ENCODE measurements around the gene TSPY1. TPM values are rescaled to one million over a fixed set of nuclear protein-coding genes. Genes with fewer than 3 reads are reported as not detected.
"Not testable (repeated sequence)": the region's sequence is repeated elsewhere in the genome, so short reads cannot be mapped to it uniquely, and the experiment has no call there.

TSPY1 gene, protein sequence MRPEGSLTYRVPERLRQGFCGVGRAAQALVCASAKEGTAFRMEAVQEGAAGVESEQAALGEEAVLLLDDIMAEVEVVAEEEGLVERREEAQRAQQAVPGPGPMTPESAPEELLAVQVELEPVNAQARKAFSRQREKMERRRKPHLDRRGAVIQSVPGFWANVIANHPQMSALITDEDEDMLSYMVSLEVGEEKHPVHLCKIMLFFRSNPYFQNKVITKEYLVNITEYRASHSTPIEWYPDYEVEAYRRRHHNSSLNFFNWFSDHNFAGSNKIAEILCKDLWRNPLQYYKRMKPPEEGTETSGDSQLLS
- not detected for polyA plus RNA-seq (2013, experiment 1 of 2)
- not detected for polyA plus RNA-seq (2013, experiment 2 of 2)

DNA sequence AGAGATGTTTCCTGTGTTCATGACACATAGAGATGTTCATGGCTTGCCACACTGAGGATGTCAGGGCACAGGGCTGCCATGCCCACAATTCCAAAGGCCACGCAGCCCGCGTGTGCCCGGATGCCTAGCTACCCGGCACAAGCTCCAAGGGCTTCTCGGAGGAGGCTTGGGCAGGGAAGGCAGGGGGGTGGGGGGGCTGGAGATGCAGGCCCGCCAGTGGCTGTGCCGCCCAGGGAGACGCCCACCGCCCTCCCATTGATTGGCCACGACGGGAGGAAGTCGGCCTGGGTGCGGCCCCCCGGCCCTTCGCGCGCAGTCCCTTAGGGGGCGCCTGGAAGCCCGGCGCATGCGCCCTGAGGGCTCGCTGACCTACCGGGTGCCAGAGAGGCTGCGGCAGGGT, at the start of gene TSPY1:
TSPY1 (plus strand) TSS at position 301 of the 400 bp plus-strand sequence; CDS start at position 347, 46 bp downstream.
- not testable (repeated sequence) for H3K4me3 ChIP-seq (ENCODE audit: insufficient read depth in 1 of 2, low read depth in 1 of 2, low read length in 2 of 2); H3K9ac ChIP-seq (ENCODE audit: low read length); H4K8ac ChIP-seq (ENCODE audit: low read length); H3K4me1 ChIP-seq (ENCODE audit: control insufficient read depth, insufficient read depth, low read depth, low read length); DNase-seq; H2BK5ac ChIP-seq (ENCODE audit: low read depth, low read length, poor library complexity, severe bottlenecking); H3K9me3 ChIP-seq (ENCODE audit: control insufficient read depth, low read length); H2BK12ac ChIP-seq (ENCODE audit: low read length in 2 of 2); H3K4me2 ChIP-seq (ENCODE audit: low read length, poor library complexity, severe bottlenecking); H3K27ac ChIP-seq (ENCODE audit: low read length, poor library complexity, severe bottlenecking); H2BK15ac ChIP-seq (ENCODE audit: low read depth, poor library complexity, severe bottlenecking); H2AFZ ChIP-seq (ENCODE audit: low read depth, low read length); H3K14ac ChIP-seq (ENCODE audit: low read length in 2 of 2); H3K23ac ChIP-seq (ENCODE audit: low read length in 2 of 2); H4K91ac ChIP-seq (ENCODE audit: low read length); H3K79me1 ChIP-seq (replicated peaks; ENCODE audit: low read length, poor library complexity, severe bottlenecking); H2BK120ac ChIP-seq (ENCODE audit: low read depth, low read length); H3K18ac ChIP-seq (ENCODE audit: low read depth in 1 of 2, low read length in 2 of 2); H3K27me3 ChIP-seq (ENCODE audit: control insufficient read depth in 1 of 2, insufficient read depth in 1 of 2, low read length in 2 of 2); H2AK5ac ChIP-seq (ENCODE audit: low read length, severe bottlenecking); H3K36me3 ChIP-seq (ENCODE audit: control insufficient read depth in 1 of 2, insufficient read depth in 2 of 2, low read depth in 1 of 2, low read length in 2 of 2); H3K4ac ChIP-seq (ENCODE audit: low read depth in 1 of 2, low read length in 2 of 2)
- WGBS = no CpG with 5 or more reads among the region's 25 CpGs

DNA sequence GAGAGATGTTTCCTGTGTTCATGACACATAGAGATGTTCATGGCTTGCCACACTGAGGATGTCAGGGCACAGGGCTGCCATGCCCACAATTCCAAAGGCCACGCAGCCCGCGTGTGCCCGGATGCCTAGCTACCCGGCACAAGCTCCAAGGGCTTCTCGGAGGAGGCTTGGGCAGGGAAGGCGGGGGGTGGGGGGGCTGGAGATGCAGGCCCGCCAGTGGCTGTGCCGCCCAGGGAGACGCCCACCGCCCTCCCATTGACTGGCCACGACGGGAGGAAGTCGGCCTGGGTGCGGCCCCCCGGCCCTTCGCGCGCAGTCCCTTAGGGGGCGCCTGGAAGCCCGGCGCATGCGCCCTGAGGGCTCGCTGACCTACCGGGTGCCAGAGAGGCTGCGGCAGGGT, 20.2 kb downstream of the TSPY1 start, which contains the start of gene TSPY9:
TSPY9 (plus strand) TSS at position 301 of the 400 bp plus-strand sequence; CDS start at position 347, 46 bp downstream.
- H2BK15ac ChIP-seq (ENCODE audit: low read depth, poor library complexity, severe bottlenecking); H3K27ac ChIP-seq (ENCODE audit: low read length, poor library complexity, severe bottlenecking); H3K79me1 ChIP-seq (replicated peaks; ENCODE audit: low read length, poor library complexity, severe bottlenecking); DNase-seq; H2AK5ac ChIP-seq (ENCODE audit: low read length, severe bottlenecking); H2AFZ ChIP-seq (ENCODE audit: low read depth, low read length); H2BK5ac ChIP-seq (ENCODE audit: low read depth, low read length, poor library complexity, severe bottlenecking); H3K4me3 ChIP-seq (ENCODE audit: insufficient read depth in 1 of 2, low read depth in 1 of 2, low read length in 2 of 2); H4K91ac ChIP-seq (ENCODE audit: low read length); H2BK12ac ChIP-seq (ENCODE audit: low read length in 2 of 2); H3K36me3 ChIP-seq (ENCODE audit: control insufficient read depth in 1 of 2, insufficient read depth in 2 of 2, low read depth in 1 of 2, low read length in 2 of 2); H4K8ac ChIP-seq (ENCODE audit: low read length); H3K9ac ChIP-seq (ENCODE audit: low read length); H3K27me3 ChIP-seq (ENCODE audit: control insufficient read depth in 1 of 2, insufficient read depth in 1 of 2, low read length in 2 of 2); H3K14ac ChIP-seq (ENCODE audit: low read length in 2 of 2); H3K23ac ChIP-seq (ENCODE audit: low read length in 2 of 2); H3K4me1 ChIP-seq (ENCODE audit: control insufficient read depth, insufficient read depth, low read depth, low read length); H3K9me3 ChIP-seq (ENCODE audit: control insufficient read depth, low read length); H2BK120ac ChIP-seq (ENCODE audit: low read depth, low read length); H3K4ac ChIP-seq (ENCODE audit: low read depth in 1 of 2, low read length in 2 of 2); H3K18ac ChIP-seq (ENCODE audit: low read depth in 1 of 2, low read length in 2 of 2); H3K4me2 ChIP-seq (ENCODE audit: low read length, poor library complexity, severe bottlenecking): not testable (repeated sequence)
- no CpG with 5 or more reads among the region's 26 CpGs for WGBS

DNA sequence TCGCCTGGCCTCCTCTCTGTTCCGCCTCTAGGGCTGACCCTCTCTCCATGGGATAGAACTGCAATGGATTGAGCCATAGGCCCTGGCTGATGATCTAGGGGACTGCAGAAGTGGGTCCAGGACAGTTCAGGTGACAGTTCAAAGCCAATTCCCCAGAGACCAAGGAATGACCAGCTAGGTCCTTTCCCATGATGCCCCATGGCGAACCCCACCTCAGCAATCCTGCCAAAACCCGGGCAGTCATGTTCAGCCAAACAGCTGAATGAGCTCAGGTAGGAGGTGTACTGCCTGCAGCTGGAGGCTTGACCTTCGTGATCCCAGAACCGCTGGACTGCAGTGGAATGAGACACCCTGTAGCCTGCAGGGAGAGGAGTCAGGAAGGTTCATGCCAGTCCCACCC, 37.6 kb downstream of the TSPY1 start:
- H4K8ac ChIP-seq (ENCODE audit: low read length); H3K18ac ChIP-seq (ENCODE audit: low read depth in 1 of 2, low read length in 2 of 2); DNase-seq; H3K14ac ChIP-seq (ENCODE audit: low read length in 2 of 2); H3K9me3 ChIP-seq (ENCODE audit: control insufficient read depth, low read length); H2BK5ac ChIP-seq (ENCODE audit: low read depth, low read length, poor library complexity, severe bottlenecking); H2AFZ ChIP-seq (ENCODE audit: low read depth, low read length); H3K9ac ChIP-seq (ENCODE audit: low read length); H3K27ac ChIP-seq (ENCODE audit: low read length, poor library complexity, severe bottlenecking); H2BK12ac ChIP-seq (ENCODE audit: low read length in 2 of 2); H3K79me1 ChIP-seq (replicated peaks; ENCODE audit: low read length, poor library complexity, severe bottlenecking); H2AK5ac ChIP-seq (ENCODE audit: low read length, severe bottlenecking); H3K4me1 ChIP-seq (ENCODE audit: control insufficient read depth, insufficient read depth, low read depth, low read length); H3K4me3 ChIP-seq (ENCODE audit: insufficient read depth in 1 of 2, low read depth in 1 of 2, low read length in 2 of 2); H3K23ac ChIP-seq (ENCODE audit: low read length in 2 of 2); H2BK120ac ChIP-seq (ENCODE audit: low read depth, low read length); H3K4ac ChIP-seq (ENCODE audit: low read depth in 1 of 2, low read length in 2 of 2); H2BK15ac ChIP-seq (ENCODE audit: low read depth, poor library complexity, severe bottlenecking); H3K27me3 ChIP-seq (ENCODE audit: control insufficient read depth in 1 of 2, insufficient read depth in 1 of 2, low read length in 2 of 2); H4K91ac ChIP-seq (ENCODE audit: low read length); H3K4me2 ChIP-seq (ENCODE audit: low read length, poor library complexity, severe bottlenecking); H3K36me3 ChIP-seq (ENCODE audit: control insufficient read depth in 1 of 2, insufficient read depth in 2 of 2, low read depth in 1 of 2, low read length in 2 of 2): not testable (repeated sequence)
- WGBS = no CpG with 5 or more reads among the region's 6 CpGs

DNA sequence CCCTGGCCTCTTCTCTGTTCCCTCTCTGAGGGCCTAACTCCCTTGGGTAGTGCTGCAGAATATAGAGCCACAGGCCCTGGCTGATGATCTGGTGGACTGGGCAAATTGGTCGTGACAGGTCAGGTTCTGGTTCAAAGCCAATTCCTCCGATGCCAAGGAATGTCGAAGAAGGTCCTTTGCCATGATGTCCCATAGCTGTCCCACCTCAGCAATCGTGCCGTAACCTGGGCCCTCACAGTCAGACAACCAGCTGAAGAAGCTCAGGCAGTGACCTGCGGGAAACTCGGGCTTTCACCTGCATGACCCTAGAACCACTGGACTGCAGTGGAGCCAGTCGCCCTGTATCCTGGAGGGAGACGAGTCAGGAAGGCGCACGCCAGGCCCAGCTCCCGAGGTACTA, 49.5 kb downstream of the TSPY1 start:
- not testable (repeated sequence) for H3K36me3 ChIP-seq (ENCODE audit: control insufficient read depth in 1 of 2, insufficient read depth in 2 of 2, low read depth in 1 of 2, low read length in 2 of 2); H2BK15ac ChIP-seq (ENCODE audit: low read depth, poor library complexity, severe bottlenecking); H2BK5ac ChIP-seq (ENCODE audit: low read depth, low read length, poor library complexity, severe bottlenecking); H3K23ac ChIP-seq (ENCODE audit: low read length in 2 of 2); H3K9me3 ChIP-seq (ENCODE audit: control insufficient read depth, low read length); H3K79me1 ChIP-seq (replicated peaks; ENCODE audit: low read length, poor library complexity, severe bottlenecking); H4K8ac ChIP-seq (ENCODE audit: low read length); H3K27me3 ChIP-seq (ENCODE audit: control insufficient read depth in 1 of 2, insufficient read depth in 1 of 2, low read length in 2 of 2); DNase-seq; H3K27ac ChIP-seq (ENCODE audit: low read length, poor library complexity, severe bottlenecking); H2AFZ ChIP-seq (ENCODE audit: low read depth, low read length); H4K91ac ChIP-seq (ENCODE audit: low read length); H3K4me3 ChIP-seq (ENCODE audit: insufficient read depth in 1 of 2, low read depth in 1 of 2, low read length in 2 of 2); H3K4me2 ChIP-seq (ENCODE audit: low read length, poor library complexity, severe bottlenecking); H2AK5ac ChIP-seq (ENCODE audit: low read length, severe bottlenecking); H3K4me1 ChIP-seq (ENCODE audit: control insufficient read depth, insufficient read depth, low read depth, low read length); H3K14ac ChIP-seq (ENCODE audit: low read length in 2 of 2); H2BK120ac ChIP-seq (ENCODE audit: low read depth, low read length); H3K9ac ChIP-seq (ENCODE audit: low read length); H3K18ac ChIP-seq (ENCODE audit: low read depth in 1 of 2, low read length in 2 of 2); H3K4ac ChIP-seq (ENCODE audit: low read depth in 1 of 2, low read length in 2 of 2); H2BK12ac ChIP-seq (ENCODE audit: low read length in 2 of 2)
- WGBS = 100% methylated on average over 2 of the region's 12 CpGs
